ENCODE data around the gene PCDHGC5. TPM values are rescaled to one million over a fixed set of nuclear protein-coding genes. Genes with fewer than 3 reads are reported as not detected.
A peak's percentile ranks its signal among the peaks of the same experiment; 100 is the strongest.

The PCDHGC5 gene
- total RNA-seq, 1 experiment from 2014 or later, result 0.25 TPM

DNA sequence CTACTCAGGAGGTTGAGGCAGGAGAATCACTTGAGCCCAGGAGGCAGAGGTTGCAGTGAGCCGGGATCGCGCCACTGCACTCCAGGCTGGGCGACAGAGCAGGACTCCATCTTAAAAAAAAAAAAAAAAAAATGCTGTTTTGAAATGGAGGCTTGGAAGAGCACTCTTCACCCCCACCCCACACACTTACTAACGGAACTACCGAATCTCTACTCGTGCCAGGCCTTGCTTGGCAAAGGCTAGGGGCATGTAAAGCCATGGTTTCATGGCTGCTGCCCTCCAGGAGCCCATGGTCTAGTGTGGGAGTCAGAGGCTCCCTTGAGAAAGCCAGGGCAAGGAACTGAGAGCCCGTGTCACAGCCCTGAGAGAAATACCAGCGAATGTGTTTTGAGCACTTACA, 21.3 kb downstream of the PCDHGC5 start:
- Histone ChIP-seq H3K36me3 (ENCODE audit: control insufficient read depth, insufficient read depth, low read length) (no peaks in the 10 kb centered on the region; the same call in 1 of the 2 replicates), H3K4me1 (no peaks in the 10 kb centered on the region), H3K4me3 (ENCODE audit: low read depth, low read length) (no peak overlapping the region), H3K9me3 (no peaks in the 10 kb centered on the region), H3K27me3 (replicated peaks; ENCODE audit: control insufficient read depth, insufficient read depth, low read length) (no peaks in the 10 kb centered on the region)
- ChIA-PET CTCF (interaction anchor here (0.7 kb wide), 1 partner anchor 32 kb away, joined by 4 read pairs; no protein-coding TSS in a partner anchor), POLR2A (no interaction called here)
- Mint-ChIP-seq H3K9me3 (ENCODE audit: unreplicated experiment) (no peaks in the 10 kb centered on the region), H3K27me3 (ENCODE audit: insufficient read depth, unreplicated experiment) (no peaks in the 10 kb centered on the region), H3K4me3 (ENCODE audit: unreplicated experiment) (no peak overlapping the region), H3K36me3 (ENCODE audit: insufficient read depth, unreplicated experiment) (peaks cover 38% of the 10 kb centered on the region), H3K27ac (ENCODE audit: unreplicated experiment) (peak overlapping the region; percentile 45), H3K4me1 (ENCODE audit: low read depth, unreplicated experiment) (no peaks in the 10 kb centered on the region)
- intact Hi-C loops (cut with micrococcal nuclease; ENCODE audit: unreplicated experiment), result no loop called here
- no TSS peak for BruUV-seq (replicated peaks)
- DNase-seq, result no peak
- TF ChIP-seq, protein P1, sequence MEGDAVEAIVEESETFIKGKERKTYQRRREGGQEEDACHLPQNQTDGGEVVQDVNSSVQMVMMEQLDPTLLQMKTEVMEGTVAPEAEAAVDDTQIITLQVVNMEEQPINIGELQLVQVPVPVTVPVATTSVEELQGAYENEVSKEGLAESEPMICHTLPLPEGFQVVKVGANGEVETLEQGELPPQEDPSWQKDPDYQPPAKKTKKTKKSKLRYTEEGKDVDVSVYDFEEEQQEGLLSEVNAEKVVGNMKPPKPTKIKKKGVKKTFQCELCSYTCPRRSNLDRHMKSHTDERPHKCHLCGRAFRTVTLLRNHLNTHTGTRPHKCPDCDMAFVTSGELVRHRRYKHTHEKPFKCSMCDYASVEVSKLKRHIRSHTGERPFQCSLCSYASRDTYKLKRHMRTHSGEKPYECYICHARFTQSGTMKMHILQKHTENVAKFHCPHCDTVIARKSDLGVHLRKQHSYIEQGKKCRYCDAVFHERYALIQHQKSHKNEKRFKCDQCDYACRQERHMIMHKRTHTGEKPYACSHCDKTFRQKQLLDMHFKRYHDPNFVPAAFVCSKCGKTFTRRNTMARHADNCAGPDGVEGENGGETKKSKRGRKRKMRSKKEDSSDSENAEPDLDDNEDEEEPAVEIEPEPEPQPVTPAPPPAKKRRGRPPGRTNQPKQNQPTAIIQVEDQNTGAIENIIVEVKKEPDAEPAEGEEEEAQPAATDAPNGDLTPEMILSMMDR (IDR thresholded peaks at IDR 0.05; ENCODE audit: insufficient read depth in 1 of 2, low read depth in 1 of 2, low read length in 1 of 2, severe bottlenecking in 1 of 2, unreplicated experiment in 1 of 2), result no peak

DNA sequence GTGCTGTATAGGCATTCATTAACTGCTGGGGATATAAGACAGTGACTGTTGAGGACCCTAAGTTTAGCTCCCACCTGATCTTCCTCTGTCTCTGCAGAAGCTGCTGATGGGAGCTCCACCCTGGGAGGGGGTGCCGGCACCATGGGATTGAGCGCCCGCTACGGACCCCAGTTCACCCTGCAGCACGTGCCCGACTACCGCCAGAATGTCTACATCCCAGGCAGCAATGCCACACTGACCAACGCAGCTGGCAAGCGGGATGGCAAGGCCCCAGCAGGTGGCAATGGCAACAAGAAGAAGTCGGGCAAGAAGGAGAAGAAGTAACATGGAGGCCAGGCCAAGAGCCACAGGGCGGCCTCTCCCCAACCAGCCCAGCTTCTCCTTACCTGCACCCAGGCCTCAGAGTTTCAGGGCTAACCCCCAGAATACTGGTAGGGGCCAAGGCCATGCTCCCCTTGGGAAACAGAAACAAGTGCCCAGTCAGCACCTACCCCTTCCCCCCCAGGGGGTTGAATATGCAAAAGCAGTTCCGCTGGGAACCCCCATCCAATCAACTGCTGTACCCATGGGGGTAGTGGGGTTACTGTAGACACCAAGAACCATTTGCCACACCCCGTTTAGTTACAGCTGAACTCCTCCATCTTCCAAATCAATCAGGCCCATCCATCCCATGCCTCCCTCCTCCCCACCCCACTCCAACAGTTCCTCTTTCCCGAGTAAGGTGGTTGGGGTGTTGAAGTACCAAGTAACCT, 22.1 kb downstream of the PCDHGC5 start:
- intact Hi-C loops (cut with micrococcal nuclease; ENCODE audit: unreplicated experiment), result no loop called here
- Histone ChIP-seq H3K4me1 (no peaks in the 10 kb centered on the region), H3K4me3 (ENCODE audit: low read depth, low read length) (no peak overlapping the region), H3K36me3 (ENCODE audit: control insufficient read depth, insufficient read depth, low read length) (no peaks in the 10 kb centered on the region; the same call in 1 of the 2 replicates), H3K9me3 (no peaks in the 10 kb centered on the region), H3K27me3 (replicated peaks; ENCODE audit: control insufficient read depth, insufficient read depth, low read length) (no peaks in the 10 kb centered on the region)
- TF ChIP-seq, protein P1 (IDR thresholded peaks at IDR 0.05; ENCODE audit: insufficient read depth in 1 of 2, low read depth in 1 of 2, low read length in 1 of 2, severe bottlenecking in 1 of 2, unreplicated experiment in 1 of 2), result no peak
- H3K4me3 Mint-ChIP-seq (ENCODE audit: unreplicated experiment), result no peak overlapping the region
- POLR2A ChIA-PET, result no interaction called here
- no peaks in the 10 kb centered on the region for H3K4me1 Mint-ChIP-seq (ENCODE audit: low read depth, unreplicated experiment)
- H3K27ac Mint-ChIP-seq (ENCODE audit: unreplicated experiment), result no peak overlapping the region
- CTCF ChIA-PET, result interaction anchor here (0.6 to 1.0 kb wide), 2 partner anchors 14 to 23 kb away, joined by 3 to 11 read pairs; no protein-coding TSS in a partner anchor
- peaks cover 47% of the 10 kb centered on the region for H3K36me3 Mint-ChIP-seq (ENCODE audit: insufficient read depth, unreplicated experiment)
- BruUV-seq (replicated peaks), result no TSS peak
- DNase-seq, result no peak
- H3K27me3 Mint-ChIP-seq (ENCODE audit: insufficient read depth, unreplicated experiment), result no peaks in the 10 kb centered on the region
- no peaks in the 10 kb centered on the region for H3K9me3 Mint-ChIP-seq (ENCODE audit: unreplicated experiment)

DNA sequence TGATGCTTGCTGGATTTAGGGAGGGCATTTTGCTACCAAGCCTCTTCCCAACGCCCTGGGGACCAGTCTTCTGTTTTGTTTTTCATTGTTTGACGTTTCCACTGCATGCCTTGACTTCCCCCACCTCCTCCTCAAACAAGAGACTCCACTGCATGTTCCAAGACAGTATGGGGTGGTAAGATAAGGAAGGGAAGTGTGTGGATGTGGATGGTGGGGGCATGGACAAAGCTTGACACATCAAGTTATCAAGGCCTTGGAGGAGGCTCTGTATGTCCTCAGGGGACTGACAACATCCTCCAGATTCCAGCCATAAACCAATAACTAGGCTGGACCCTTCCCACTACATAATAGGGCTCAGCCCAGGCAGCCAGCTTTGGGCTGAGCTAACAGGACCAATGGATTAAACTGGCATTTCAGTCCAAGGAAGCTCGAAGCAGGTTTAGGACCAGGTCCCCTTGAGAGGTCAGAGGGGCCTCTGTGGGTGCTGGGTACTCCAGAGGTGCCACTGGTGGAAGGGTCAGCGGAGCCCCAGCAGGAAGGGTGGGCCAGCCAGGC, 23.0 kb downstream of the PCDHGC5 start:
- no peaks in the 10 kb centered on the region for H3K4me1 Mint-ChIP-seq (ENCODE audit: low read depth, unreplicated experiment)
- ChIA-PET CTCF (interaction anchor here (0.6 to 1.0 kb wide), 2 partner anchors 22 to 52 kb away, joined by 3 to 11 read pairs; no protein-coding TSS in a partner anchor), POLR2A (no interaction called here)
- TF ChIP-seq, protein P1 (IDR thresholded peaks at IDR 0.05; ENCODE audit: insufficient read depth in 1 of 2, low read depth in 1 of 2, low read length in 1 of 2, severe bottlenecking in 1 of 2, unreplicated experiment in 1 of 2), result no peak
- Histone ChIP-seq H3K9me3 (no peaks in the 10 kb centered on the region), H3K4me1 (no peaks in the 10 kb centered on the region), H3K36me3 (ENCODE audit: control insufficient read depth, insufficient read depth, low read length) (no peaks in the 10 kb centered on the region; the same call in 1 of the 2 replicates), H3K4me3 (ENCODE audit: low read depth, low read length) (no peak overlapping the region), H3K27me3 (replicated peaks; ENCODE audit: control insufficient read depth, insufficient read depth, low read length) (no peaks in the 10 kb centered on the region)
- no peaks in the 10 kb centered on the region for H3K9me3 Mint-ChIP-seq (ENCODE audit: unreplicated experiment)
- no peak overlapping the region for H3K4me3 Mint-ChIP-seq (ENCODE audit: unreplicated experiment)
- peaks cover 55% of the 10 kb centered on the region for H3K36me3 Mint-ChIP-seq (ENCODE audit: insufficient read depth, unreplicated experiment)
- no TSS peak for BruUV-seq (replicated peaks)
- no peak for DNase-seq
- intact Hi-C loops (cut with micrococcal nuclease; ENCODE audit: unreplicated experiment), result loop anchor here (2.0 kb wide), 1 partner anchor 99 kb away; the partner anchor contains the start of gene PCDHGA10
- no peak overlapping the region for H3K27ac Mint-ChIP-seq (ENCODE audit: unreplicated experiment)
- no peaks in the 10 kb centered on the region for H3K27me3 Mint-ChIP-seq (ENCODE audit: insufficient read depth, unreplicated experiment)

Data from Caco-2 (cell line).